HEK293 (cell line): ENCODE results near the gene TRIM29.

ENCODE experiments used
- CTCF ChIA-PET: fragments of 350-600 bp; formaldehyde crosslinking; extraction: SDS; loops from one replicate; lab custom pipeline; 2021; ENCODE audit warnings: antibody characterized with exemption; lab: Yijun Ruan, JAX
- POLR2A ChIA-PET: fragments of 300-600 bp; formaldehyde crosslinking; extraction: SDS; loops from one replicate; lab custom pipeline; 2020; ENCODE audit warnings: antibody characterized with exemption, inconsistent platforms; lab: Yijun Ruan, JAX
- H3K27ac ChIP-seq: fragments of 200-500 bp; sonication (Bioruptor generic); 2 replicates; pipeline ENCODE4 v1.5.1; 2014; ENCODE audit warnings: low read depth, low read length, control low read depth, inconsistent platforms; ENCODE audit errors: extremely low read depth
- H3K36me3 ChIP-seq, 2 experiments: fragments of 200-500 bp in 1 of 2; sonication (Bioruptor generic) in 1 of 2; 1 replicate in 1 of 2; 2 replicates in 1 of 2; pipeline ENCODE4 v1.5.1; 2014 to 2017; ENCODE audit warnings: inconsistent platforms in 2 of 2, low read length in 2 of 2; ENCODE audit not compliant: control insufficient read depth in 2 of 2, insufficient read depth in 1 of 2
- H3K4me1 ChIP-seq: fragments of 200-500 bp; sonication (Bioruptor generic); 2 replicates; pipeline ENCODE4 v1.5.1; 2014; ENCODE audit warnings: mild to moderate bottlenecking, low read length, inconsistent platforms; ENCODE audit not compliant: control insufficient read depth, insufficient read depth
- H3K4me3 ChIP-seq: 2 replicates; pipeline ENCODE4 v1.5.1; 2011; ENCODE audit warnings: low read depth, mild to moderate bottlenecking, control low read depth, low read length, moderate library complexity
- H3K9me3 ChIP-seq: fragments of 200-500 bp; sonication (Bioruptor generic); 2 replicates; pipeline ENCODE4 v1.5.1; 2014; ENCODE audit warnings: low read depth, low read length, inconsistent platforms; ENCODE audit not compliant: control insufficient read depth, insufficient read depth
- GLIS1 ChIP-seq: fragments of 450-650 bp; formaldehyde crosslinking; IDR thresholded peaks from 2 replicates; pipeline ENCODE4 v1.5.1; 2016; ENCODE audit warnings: missing biosample characterization, missing genetic modification characterization
- OVOL3 ChIP-seq: fragments of 450-650 bp; formaldehyde crosslinking; IDR thresholded peaks from 2 replicates; pipeline ENCODE4 v1.5.1; 2016; ENCODE audit warnings: missing biosample characterization, missing genetic modification characterization
- PRDM1 ChIP-seq: fragments of 450-650 bp; formaldehyde crosslinking; IDR thresholded peaks from 2 replicates; pipeline ENCODE4; 2016; ENCODE audit warnings: missing biosample characterization, missing genetic modification characterization
- PRDM6 ChIP-seq: fragments of 450-650 bp; formaldehyde crosslinking; IDR thresholded peaks from 2 replicates; pipeline ENCODE4 v1.5.1; 2017; ENCODE audit warnings: missing biosample characterization, missing genetic modification characterization
- ZNF155 ChIP-seq: fragments of 450-650 bp; formaldehyde crosslinking; IDR thresholded peaks from 2 replicates; pipeline ENCODE4 v1.5.1; 2016; ENCODE audit warnings: missing biosample characterization, missing genetic modification characterization
- ZNF26 ChIP-seq: fragments of 450-650 bp; formaldehyde crosslinking; IDR thresholded peaks from 2 replicates; pipeline ENCODE4 v1.5.1; 2016; ENCODE audit warnings: missing biosample characterization, missing genetic modification characterization
- ZNF324 ChIP-seq: fragments of 450-650 bp; formaldehyde crosslinking; IDR thresholded peaks from 2 replicates; pipeline ENCODE4 v1.5.1; 2016; ENCODE audit warnings: missing biosample characterization, missing genetic modification characterization
- ZNF37A ChIP-seq: fragments of 450-650 bp; IDR thresholded peaks from 2 replicates; pipeline ENCODE4 v1.5.1; 2018; ENCODE audit warnings: missing biosample characterization, missing genetic modification characterization
- ZNF426 ChIP-seq: fragments of 450-650 bp; formaldehyde crosslinking; IDR thresholded peaks from 2 replicates; pipeline ENCODE4 v1.5.1; 2017; ENCODE audit warnings: missing biosample characterization, missing genetic modification characterization, mild to moderate bottlenecking, inconsistent platforms, moderate library complexity
- ZNF48 ChIP-seq: fragments of 450-650 bp; formaldehyde crosslinking; IDR thresholded peaks from 2 replicates; pipeline ENCODE4 v1.5.1; 2016; ENCODE audit warnings: missing biosample characterization, missing genetic modification characterization
- ZNF560 ChIP-seq: fragments of 450-650 bp; formaldehyde crosslinking; IDR thresholded peaks from 2 replicates; pipeline ENCODE4 v1.5.1; 2017; ENCODE audit warnings: missing biosample characterization, missing genetic modification characterization, borderline replicate concordance
- ZNF623 ChIP-seq: fragments of 450-650 bp; formaldehyde crosslinking; IDR thresholded peaks from 2 replicates; pipeline ENCODE4 v1.5.1; 2016; ENCODE audit warnings: missing biosample characterization, missing genetic modification characterization
- ZNF658 ChIP-seq: fragments of 450-650 bp; formaldehyde crosslinking; IDR thresholded peaks from 2 replicates; pipeline ENCODE4; 2016; ENCODE audit warnings: missing biosample characterization, missing genetic modification characterization
- ZNF664 ChIP-seq: fragments of 450-650 bp; formaldehyde crosslinking; IDR thresholded peaks from 2 replicates; pipeline ENCODE4 v1.5.1; 2016; ENCODE audit warnings: missing biosample characterization, missing genetic modification characterization
- ZNF701 ChIP-seq: fragments of 450-650 bp; formaldehyde crosslinking; IDR thresholded peaks from 2 replicates; pipeline ENCODE4 v1.5.1; 2016; ENCODE audit warnings: missing biosample characterization, missing genetic modification characterization
- ZNF776 ChIP-seq: fragments of 450-650 bp; formaldehyde crosslinking; IDR thresholded peaks from 2 replicates; pipeline ENCODE4 v1.5.0; 2017; ENCODE audit warnings: missing biosample characterization, missing genetic modification characterization, borderline replicate concordance
- ZNF837 ChIP-seq: fragments of 450-650 bp; formaldehyde crosslinking; IDR thresholded peaks from 2 replicates; pipeline ENCODE4 v1.5.1; 2016; ENCODE audit warnings: missing biosample characterization, missing genetic modification characterization
- TF ChIP-seq, protein P1 (sequence below): fragments of 450-650 bp; formaldehyde crosslinking; IDR thresholded peaks from 2 replicates; pipeline ENCODE4 v1.5.1; 2016; ENCODE audit warnings: missing biosample characterization, missing genetic modification characterization
- TF ChIP-seq, protein P2 (sequence below): fragments of 450-650 bp; formaldehyde crosslinking; IDR thresholded peaks from 2 replicates; pipeline ENCODE4 v1.5.1; 2017; ENCODE audit warnings: missing biosample characterization, missing genetic modification characterization
- TF ChIP-seq, protein P3 (sequence below): IDR thresholded peaks from 2 replicates; pipeline ENCODE4 v1.6.1; 2011; ENCODE audit warnings: mild to moderate bottlenecking, low read depth, low read length, borderline replicate concordance

TRIM29 gene

GRCh38 chr11:120125024-120125423, 12.9 kb downstream of the TRIM29 start:
- Histone ChIP-seq H3K9me3 (no peaks in the 10 kb centered on the region), H3K4me3 (no peak overlapping the region)
- ChIA-PET POLR2A (no interaction called here), CTCF (interaction anchor here (0.6 to 1.2 kb wide), 3 partner anchors 17 to 484 kb away, joined by 3 to 5 read pairs (median 4); no protein-coding TSS in a partner anchor)
- TF ChIP-seq ZNF37A (tag by site-specific recombination) (no peak), ZNF776 (tag by site-specific recombination) (no peak), GLIS1 (tag by site-specific recombination) (no peak), ZNF658 (tag by site-specific recombination) (no peak), ZNF701 (tag by site-specific recombination) (no peak), PRDM1 (tag by site-specific recombination) (no peak)
- TF ChIP-seq, protein P1, sequence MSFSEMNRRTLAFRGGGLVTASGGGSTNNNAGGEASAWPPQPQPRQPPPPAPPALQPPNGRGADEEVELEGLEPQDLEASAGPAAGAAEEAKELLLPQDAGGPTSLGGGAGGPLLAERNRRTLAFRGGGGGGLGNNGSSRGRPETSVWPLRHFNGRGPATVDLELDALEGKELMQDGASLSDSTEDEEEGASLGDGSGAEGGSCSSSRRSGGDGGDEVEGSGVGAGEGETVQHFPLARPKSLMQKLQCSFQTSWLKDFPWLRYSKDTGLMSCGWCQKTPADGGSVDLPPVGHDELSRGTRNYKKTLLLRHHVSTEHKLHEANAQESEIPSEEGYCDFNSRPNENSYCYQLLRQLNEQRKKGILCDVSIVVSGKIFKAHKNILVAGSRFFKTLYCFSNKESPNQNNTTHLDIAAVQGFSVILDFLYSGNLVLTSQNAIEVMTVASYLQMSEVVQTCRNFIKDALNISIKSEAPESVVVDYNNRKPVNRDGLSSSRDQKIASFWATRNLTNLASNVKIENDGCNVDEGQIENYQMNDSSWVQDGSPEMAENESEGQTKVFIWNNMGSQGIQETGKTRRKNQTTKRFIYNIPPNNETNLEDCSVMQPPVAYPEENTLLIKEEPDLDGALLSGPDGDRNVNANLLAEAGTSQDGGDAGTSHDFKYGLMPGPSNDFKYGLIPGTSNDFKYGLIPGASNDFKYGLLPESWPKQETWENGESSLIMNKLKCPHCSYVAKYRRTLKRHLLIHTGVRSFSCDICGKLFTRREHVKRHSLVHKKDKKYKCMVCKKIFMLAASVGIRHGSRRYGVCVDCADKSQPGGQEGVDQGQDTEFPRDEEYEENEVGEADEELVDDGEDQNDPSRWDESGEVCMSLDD (tag by site-specific recombination), result no peak
- TF ChIP-seq, protein P2, sequence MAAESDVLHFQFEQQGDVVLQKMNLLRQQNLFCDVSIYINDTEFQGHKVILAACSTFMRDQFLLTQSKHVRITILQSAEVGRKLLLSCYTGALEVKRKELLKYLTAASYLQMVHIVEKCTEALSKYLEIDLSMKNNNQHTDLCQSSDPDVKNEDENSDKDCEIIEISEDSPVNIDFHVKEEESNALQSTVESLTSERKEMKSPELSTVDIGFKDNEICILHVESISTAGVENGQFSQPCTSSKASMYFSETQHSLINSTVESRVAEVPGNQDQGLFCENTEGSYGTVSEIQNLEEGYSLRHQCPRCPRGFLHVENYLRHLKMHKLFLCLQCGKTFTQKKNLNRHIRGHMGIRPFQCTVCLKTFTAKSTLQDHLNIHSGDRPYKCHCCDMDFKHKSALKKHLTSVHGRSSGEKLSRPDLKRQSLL (tag by site-specific recombination), result no peak
- TF ChIP-seq, all 188 proteins: peak for 0
- Histone ChIP-seq H3K4me1 (no peaks in the 10 kb centered on the region), H3K36me3 (no peaks in the 10 kb centered on the region), H3K27ac (no peak overlapping the region)

DNA sequence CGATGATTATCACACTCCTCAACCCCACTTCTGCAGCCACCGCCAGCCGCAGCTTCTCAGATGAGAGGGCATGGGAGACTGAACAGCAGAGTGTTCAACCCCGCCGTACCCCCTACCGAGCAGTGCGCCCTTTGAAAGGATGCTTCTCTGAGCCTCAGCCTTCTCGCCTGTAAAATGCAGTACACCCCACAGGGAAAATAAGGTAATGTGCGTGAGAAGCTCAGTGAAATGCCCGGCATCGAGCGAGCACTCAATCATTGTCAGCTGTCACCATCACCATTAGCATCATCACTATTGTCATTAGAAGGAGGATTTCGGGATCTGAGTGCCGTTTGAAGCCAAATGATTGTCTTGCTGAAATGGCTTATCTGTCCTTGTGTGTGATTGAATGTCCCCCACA, 13.6 kb downstream of the TRIM29 start:
- no peaks in the 10 kb centered on the region for H3K4me1 ChIP-seq
- ChIA-PET POLR2A (no interaction called here), CTCF (interaction anchor here (0.8 to 1.2 kb wide), 2 partner anchors 16 to 18 kb away, joined by 3 to 5 read pairs; no protein-coding TSS in a partner anchor)
- TF ChIP-seq ZNF26 (tag by site-specific recombination) (no peak), ZNF664 (tag by site-specific recombination) (no peak), ZNF560 (tag by site-specific recombination) (no peak), PRDM6 (tag by site-specific recombination) (no peak), ZNF837 (tag by site-specific recombination) (no peak), ZNF48 (tag by site-specific recombination) (no peak), ZNF155 (tag by site-specific recombination) (no peak), ZNF623 (tag by site-specific recombination) (no peak), OVOL3 (tag by site-specific recombination) (no peak), ZNF426 (tag by site-specific recombination) (no peak), ZNF324 (tag by site-specific recombination) (no peak)
- TF ChIP-seq, protein P3, sequence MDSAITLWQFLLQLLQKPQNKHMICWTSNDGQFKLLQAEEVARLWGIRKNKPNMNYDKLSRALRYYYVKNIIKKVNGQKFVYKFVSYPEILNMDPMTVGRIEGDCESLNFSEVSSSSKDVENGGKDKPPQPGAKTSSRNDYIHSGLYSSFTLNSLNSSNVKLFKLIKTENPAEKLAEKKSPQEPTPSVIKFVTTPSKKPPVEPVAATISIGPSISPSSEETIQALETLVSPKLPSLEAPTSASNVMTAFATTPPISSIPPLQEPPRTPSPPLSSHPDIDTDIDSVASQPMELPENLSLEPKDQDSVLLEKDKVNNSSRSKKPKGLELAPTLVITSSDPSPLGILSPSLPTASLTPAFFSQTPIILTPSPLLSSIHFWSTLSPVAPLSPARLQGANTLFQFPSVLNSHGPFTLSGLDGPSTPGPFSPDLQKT, result no peak
- no peaks in the 10 kb centered on the region for H3K36me3 ChIP-seq
- H3K4me3 ChIP-seq, result no peak overlapping the region
- no peak overlapping the region for H3K27ac ChIP-seq
- no peaks in the 10 kb centered on the region for H3K9me3 ChIP-seq
